ENCODE results near the gene ISG15. TPM values are rescaled to one million over a fixed set of nuclear protein-coding genes. Genes with fewer than 3 reads are reported as not detected.

ISG15 gene
- total RNA-seq, 1 experiment from 2014 or later, result 758 TPM

GRCh38 chr1:972726-973458, 40.4 kb upstream of the ISG15 start:
- no peaks in the 10 kb centered on the region for H3K27me3 ChIP-seq (ENCODE audit: low read length)
- no peak overlapping the region for H3K4me2 ChIP-seq (ENCODE audit: low read length)
- H2AFZ ChIP-seq (ENCODE audit: low read length), result no peak overlapping the region
- intact Hi-C loops (cut with micrococcal nuclease), result no loop called here
- ChIA-PET CTCF (no interaction called here), POLR2A (ENCODE audit: unreplicated experiment) (no interaction called here)
- no peaks in the 10 kb centered on the region for H3K36me3 ChIP-seq (ENCODE audit: low read depth, low read length)
- H3K9me2 ChIP-seq (replicated peaks; ENCODE audit: low read length), result no peaks in the 10 kb centered on the region
- H3K9me3 ChIP-seq (ENCODE audit: low read length), result no peaks in the 10 kb centered on the region
- no peak overlapping the region for H3K27ac ChIP-seq (ENCODE audit: low read length)
- peaks cover 18% of the 10 kb centered on the region for H3K4me1 ChIP-seq (ENCODE audit: insufficient read depth, low read length)
- no peaks in the 10 kb centered on the region for H4K20me1 ChIP-seq (ENCODE audit: low read length)
- no peaks in the 10 kb centered on the region for H3F3A ChIP-seq (ENCODE audit: low read length, unreplicated experiment)
- no peak for ATAC-seq
- no peak overlapping the region for H3K9ac ChIP-seq (ENCODE audit: low read length)
- peaks cover 5% of the 10 kb centered on the region for H3K79me2 ChIP-seq (ENCODE audit: low read length)
- TF ChIP-seq EZH2 (IDR thresholded peaks at IDR 0.05; ENCODE audit: low read length, unreplicated experiment) (no peak), CTCF (conservative IDR thresholded peaks at IDR 0.05; ENCODE audit: low read depth, low read length) (no peak), EZH2phosphoT487 (IDR thresholded peaks at IDR 0.05; ENCODE audit: borderline replicate concordance, low read length) (no peak)
- no peak overlapping the region for H3K4me3 ChIP-seq (ENCODE audit: low read length)
- BruUV-seq (replicated peaks), result no TSS peak
- DNase-seq, result no peak

DNA sequence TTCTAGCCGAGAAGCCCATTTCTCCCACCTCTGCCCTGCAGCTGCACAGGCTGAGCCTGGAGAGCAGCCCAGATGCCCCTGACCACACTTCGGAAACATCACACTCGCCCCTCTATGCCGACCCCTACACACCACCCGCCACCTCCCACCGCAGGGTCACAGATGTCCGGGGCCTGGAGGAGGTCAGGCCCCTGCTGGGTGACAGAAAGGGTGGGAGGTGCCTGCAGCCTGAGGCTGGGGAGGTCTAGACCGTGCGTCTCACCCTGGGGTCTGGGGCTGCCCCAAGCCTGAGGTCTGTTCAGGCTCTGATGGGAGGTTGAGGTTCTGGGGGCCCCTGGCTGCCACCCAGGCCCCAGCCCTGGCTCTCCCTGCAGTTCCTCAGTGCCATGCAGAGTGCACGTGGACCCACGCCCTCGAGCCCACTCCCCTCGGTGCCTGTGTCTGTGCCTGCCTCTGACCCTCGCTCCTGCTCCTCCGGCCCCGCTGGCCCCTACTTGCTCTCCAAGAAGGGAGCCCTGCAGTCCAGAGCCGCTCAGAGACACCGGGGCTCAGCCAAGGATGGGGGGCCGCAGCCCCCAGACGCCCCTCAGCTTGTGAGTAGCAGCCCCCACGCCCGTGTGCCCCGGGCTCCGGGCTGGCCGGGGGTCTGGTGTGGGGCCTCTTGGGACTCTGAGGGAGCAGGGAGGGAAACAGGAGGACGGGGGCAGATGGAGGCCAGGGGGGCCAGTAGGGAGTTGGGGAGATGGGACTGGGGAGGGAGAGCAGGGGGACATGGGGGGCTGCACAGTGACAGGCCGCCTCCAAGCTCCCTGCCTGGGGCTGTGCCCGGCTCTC, 39.6 kb upstream of the ISG15 start:
- BruUV-seq (replicated peaks), result no TSS peak
- H3K27me3 ChIP-seq (ENCODE audit: low read length), result no peaks in the 10 kb centered on the region
- ChIA-PET CTCF (no interaction called here), POLR2A (ENCODE audit: unreplicated experiment) (no interaction called here)
- ATAC-seq, result no peak
- H3K27ac ChIP-seq (ENCODE audit: low read length), result no peak overlapping the region
- H3K36me3 ChIP-seq (ENCODE audit: low read depth, low read length), result no peaks in the 10 kb centered on the region
- no peaks in the 10 kb centered on the region for H3K79me2 ChIP-seq (ENCODE audit: low read length)
- no peaks in the 10 kb centered on the region for H4K20me1 ChIP-seq (ENCODE audit: low read length)
- no peak overlapping the region for H3K9ac ChIP-seq (ENCODE audit: low read length)
- no peak overlapping the region for H3K4me3 ChIP-seq (ENCODE audit: low read length)
- TF ChIP-seq EZH2phosphoT487 (IDR thresholded peaks at IDR 0.05; ENCODE audit: borderline replicate concordance, low read length), result no peak
- peaks cover 13% of the 10 kb centered on the region for H3K4me1 ChIP-seq (ENCODE audit: insufficient read depth, low read length)
- H3K9me2 ChIP-seq (replicated peaks; ENCODE audit: low read length), result no peaks in the 10 kb centered on the region
- H3K9me3 ChIP-seq (ENCODE audit: low read length), result no peaks in the 10 kb centered on the region
- no peak for DNase-seq
- no peaks in the 10 kb centered on the region for H3F3A ChIP-seq (ENCODE audit: low read length, unreplicated experiment)
- intact Hi-C loops (cut with micrococcal nuclease), result no loop called here
- no peak overlapping the region for H2AFZ ChIP-seq (ENCODE audit: low read length)
- no peak overlapping the region for H3K4me2 ChIP-seq (ENCODE audit: low read length)

- Histone ChIP-seq H3K79me2 (ENCODE audit: low read length) (no peaks in the 10 kb centered on the region), H3F3A (ENCODE audit: low read length, unreplicated experiment) (no peaks in the 10 kb centered on the region), H3K27ac (ENCODE audit: low read length) (no peak overlapping the region), H3K9me3 (ENCODE audit: low read length) (no peaks in the 10 kb centered on the region), H4K20me1 (ENCODE audit: low read length) (no peaks in the 10 kb centered on the region), H3K4me3 (ENCODE audit: low read length) (no peak overlapping the region), H3K9me2 (replicated peaks; ENCODE audit: low read length) (no peaks in the 10 kb centered on the region), H2AFZ (ENCODE audit: low read length) (no peak overlapping the region), H3K27me3 (ENCODE audit: low read length) (no peaks in the 10 kb centered on the region), H3K9ac (ENCODE audit: low read length) (no peak overlapping the region), H3K4me2 (ENCODE audit: low read length) (no peak overlapping the region), H3K36me3 (ENCODE audit: low read depth, low read length) (no peaks in the 10 kb centered on the region), H3K4me1 (ENCODE audit: insufficient read depth, low read length) (peaks cover 13% of the 10 kb centered on the region)
- POLR2A ChIA-PET (ENCODE audit: unreplicated experiment), result no interaction called here
- no peak for TF ChIP-seq EZH2phosphoT487 (IDR thresholded peaks at IDR 0.05; ENCODE audit: borderline replicate concordance, low read length)
- no peak for TF ChIP-seq CTCF (conservative IDR thresholded peaks at IDR 0.05; ENCODE audit: low read depth, low read length)
- no peak for TF ChIP-seq EZH2 (IDR thresholded peaks at IDR 0.05; ENCODE audit: low read length, unreplicated experiment)
- ATAC-seq (no peak), DNase-seq (no peak)
- CTCF ChIA-PET, result no interaction called here
- no TSS peak for BruUV-seq (replicated peaks)
- intact Hi-C loops (cut with micrococcal nuclease), result no loop called here
These were observed 39.0 kb upstream of the ISG15 start for GRCh38 chr1:974293-974640.

Measured in PC-3 (cell line).